OCI-LY3 (cell line): ENCODE measurements around the gene BMP7.

Experiments used
- H2AFZ ChIP-seq: fragments of 200-600, 300-600 bp; shearing (Covaris generic); 2 replicates; pipeline ENCODE4 v1.6.0; 2014; ENCODE audit warnings: antibody characterized with exemption, low read depth, low read length
- H3K27ac ChIP-seq: fragments of 200-600, 300-600 bp; sonication (generic); 2 replicates; pipeline ENCODE4 v1.5.1; 2014; ENCODE audit warnings: mild to moderate bottlenecking, low read length, moderate library complexity, mixed read lengths
- H3K27me3 ChIP-seq: fragments of 200-600, 300-600 bp; sonication (generic); 2 replicates; pipeline ENCODE4 v1.6.1; 2014; ENCODE audit warnings: low read depth, low read length, mixed read lengths
- H3K36me3 ChIP-seq: fragments of 200-600, 300-600 bp; sonication (generic); replicated peaks from 2 replicates; pipeline ENCODE3; 2014; ENCODE audit warnings: low read depth, low read length, mixed read lengths
- H3K4me1 ChIP-seq: fragments of 300-600, 200-600 bp; sonication (generic); 2 replicates; pipeline ENCODE4 v1.6.1; 2014; ENCODE audit warnings: low read length, mixed read lengths
- H3K4me2 ChIP-seq: fragments of 200-600, 300-600 bp; sonication (generic); 2 replicates; pipeline ENCODE4 v1.6.1; 2014; ENCODE audit warnings: low read length, mixed read lengths
- H3K4me3 ChIP-seq: fragments of 300-600, 200-600 bp; sonication (generic); 2 replicates; pipeline ENCODE4 v1.5.1; 2014; ENCODE audit warnings: antibody characterized with exemption, mild to moderate bottlenecking, low read length, moderate library complexity
- H3K79me2 ChIP-seq: fragments of 300-600, 200-600 bp; shearing (Covaris generic); 2 replicates; pipeline ENCODE4 v1.6.1; 2014; ENCODE audit warnings: mild to moderate bottlenecking, low read length, mixed read lengths
- H3K9ac ChIP-seq: fragments of 300-600, 200-600 bp; shearing (Covaris generic); 2 replicates; pipeline ENCODE4 v1.6.0; 2014; ENCODE audit warnings: mild to moderate bottlenecking, low read length, moderate library complexity
- H3K9me3 ChIP-seq: fragments of 200-600, 300-600 bp; shearing (Covaris generic); 2 replicates; pipeline ENCODE4 v1.6.1; 2014; ENCODE audit warnings: low read length, mixed read lengths; ENCODE audit not compliant: insufficient read depth
- H4K20me1 ChIP-seq: fragments of 200-600, 300-600 bp; sonication (generic); 2 replicates; pipeline ENCODE4 v1.6.1; 2016; ENCODE audit warnings: low read length, mixed read lengths; ENCODE audit not compliant: insufficient read depth
- EZH2phosphoT487 ChIP-seq: fragments of 200-600 bp; shearing (Covaris generic); IDR thresholded peaks from 2 replicates; pipeline ENCODE4 v1.6.1; 2018; ENCODE audit warnings: antibody characterized with exemption, mixed run types, low read depth
- TF ChIP-seq, protein P1 (sequence below): fragments of 200-600, 300-600 bp; sonication (generic); IDR thresholded peaks from 2 replicates; pipeline ENCODE4 v1.5.1; 2014; ENCODE audit warnings: antibody characterized with exemption, low read length, low read depth

The BMP7 gene

DNA sequence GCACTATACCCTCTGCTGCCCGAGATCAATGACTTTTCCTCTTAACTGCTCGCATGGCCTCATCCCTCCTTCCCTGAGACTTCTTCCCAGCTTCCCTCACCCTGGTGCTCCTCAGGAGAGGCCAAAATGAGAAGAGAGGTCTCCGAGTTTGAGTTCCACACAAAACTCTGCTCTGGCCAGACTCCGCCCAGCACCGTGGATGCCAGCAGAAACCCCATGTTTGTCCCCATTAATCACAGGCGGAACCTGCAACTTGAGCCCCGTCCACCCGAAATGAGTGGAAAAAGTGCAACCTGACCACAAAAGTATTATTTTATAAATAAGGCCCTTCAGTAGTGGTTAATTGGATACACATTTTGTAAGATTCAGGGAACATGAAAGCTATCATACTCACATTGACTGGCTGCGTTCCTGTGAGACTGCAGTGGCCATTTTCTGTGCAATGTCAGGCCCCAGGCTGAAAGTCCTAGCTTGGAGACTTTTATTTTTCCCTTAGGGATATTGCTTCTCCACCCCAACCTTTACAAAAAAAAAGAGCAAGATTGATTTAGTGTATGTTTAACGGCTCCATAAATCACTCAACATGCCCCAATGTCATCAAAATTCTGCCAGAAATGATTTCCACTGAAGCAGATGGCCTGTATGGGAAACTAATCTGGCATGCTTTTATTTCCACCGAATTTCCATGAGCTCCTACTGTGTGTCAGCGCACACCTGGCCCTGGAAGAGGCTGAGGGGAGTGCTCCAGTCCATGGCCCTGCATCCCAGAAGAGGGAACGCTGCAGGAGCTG, 134.6 kb downstream of the BMP7 start:
- Histone ChIP-seq H3K27me3 (peaks cover 44% of the 10 kb centered on the region), H4K20me1 (no peaks in the 10 kb centered on the region), H3K79me2 (no peaks in the 10 kb centered on the region), H3K27ac (no peak overlapping the region), H3K9ac (no peak overlapping the region), H3K36me3 (no peaks in the 10 kb centered on the region), H3K4me2 (no peak overlapping the region), H3K4me1 (no peaks in the 10 kb centered on the region; the same call in 1 of the 2 replicates), H3K9me3 (no peaks in the 10 kb centered on the region), H3K4me3 (no peak overlapping the region), H2AFZ (no peak overlapping the region)
- no peak for TF ChIP-seq EZH2phosphoT487
- TF ChIP-seq, protein P1, sequence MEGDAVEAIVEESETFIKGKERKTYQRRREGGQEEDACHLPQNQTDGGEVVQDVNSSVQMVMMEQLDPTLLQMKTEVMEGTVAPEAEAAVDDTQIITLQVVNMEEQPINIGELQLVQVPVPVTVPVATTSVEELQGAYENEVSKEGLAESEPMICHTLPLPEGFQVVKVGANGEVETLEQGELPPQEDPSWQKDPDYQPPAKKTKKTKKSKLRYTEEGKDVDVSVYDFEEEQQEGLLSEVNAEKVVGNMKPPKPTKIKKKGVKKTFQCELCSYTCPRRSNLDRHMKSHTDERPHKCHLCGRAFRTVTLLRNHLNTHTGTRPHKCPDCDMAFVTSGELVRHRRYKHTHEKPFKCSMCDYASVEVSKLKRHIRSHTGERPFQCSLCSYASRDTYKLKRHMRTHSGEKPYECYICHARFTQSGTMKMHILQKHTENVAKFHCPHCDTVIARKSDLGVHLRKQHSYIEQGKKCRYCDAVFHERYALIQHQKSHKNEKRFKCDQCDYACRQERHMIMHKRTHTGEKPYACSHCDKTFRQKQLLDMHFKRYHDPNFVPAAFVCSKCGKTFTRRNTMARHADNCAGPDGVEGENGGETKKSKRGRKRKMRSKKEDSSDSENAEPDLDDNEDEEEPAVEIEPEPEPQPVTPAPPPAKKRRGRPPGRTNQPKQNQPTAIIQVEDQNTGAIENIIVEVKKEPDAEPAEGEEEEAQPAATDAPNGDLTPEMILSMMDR, result no peak

DNA sequence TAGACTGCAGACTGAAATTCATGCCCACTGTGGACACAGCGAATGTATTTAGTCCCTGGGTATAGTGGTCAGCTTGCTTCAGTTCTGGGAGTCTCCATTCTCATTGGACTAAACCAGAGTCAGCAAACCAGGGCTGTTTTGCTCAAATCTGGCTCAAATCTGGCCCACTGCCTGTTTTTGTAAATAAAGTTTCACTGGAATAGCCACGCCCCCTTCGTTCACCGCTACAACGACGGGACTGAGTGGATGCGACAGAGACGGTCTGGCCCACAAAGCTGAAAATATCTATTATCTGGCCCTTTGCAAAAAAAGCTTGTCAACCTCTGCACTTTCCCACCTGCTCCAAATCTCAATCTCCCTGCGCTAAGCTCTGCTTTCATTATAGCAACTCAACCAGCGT, 135.4 kb downstream of the BMP7 start:
- no peak overlapping the region for H3K27ac ChIP-seq
- H3K4me1 ChIP-seq, result no peaks in the 10 kb centered on the region; the same call in 1 of the 2 replicates
- H4K20me1 ChIP-seq, result no peaks in the 10 kb centered on the region
- no peak overlapping the region for H3K4me2 ChIP-seq
- H3K27me3 ChIP-seq, result peaks cover 51% of the 10 kb centered on the region
- no peak overlapping the region for H2AFZ ChIP-seq
- TF ChIP-seq, protein P1, result no peak
- no peak for TF ChIP-seq EZH2phosphoT487
- H3K9me3 ChIP-seq, result no peaks in the 10 kb centered on the region
- H3K36me3 ChIP-seq, result no peaks in the 10 kb centered on the region
- H3K79me2 ChIP-seq, result no peaks in the 10 kb centered on the region
- H3K4me3 ChIP-seq, result no peak overlapping the region
- H3K9ac ChIP-seq, result no peak overlapping the region

DNA sequence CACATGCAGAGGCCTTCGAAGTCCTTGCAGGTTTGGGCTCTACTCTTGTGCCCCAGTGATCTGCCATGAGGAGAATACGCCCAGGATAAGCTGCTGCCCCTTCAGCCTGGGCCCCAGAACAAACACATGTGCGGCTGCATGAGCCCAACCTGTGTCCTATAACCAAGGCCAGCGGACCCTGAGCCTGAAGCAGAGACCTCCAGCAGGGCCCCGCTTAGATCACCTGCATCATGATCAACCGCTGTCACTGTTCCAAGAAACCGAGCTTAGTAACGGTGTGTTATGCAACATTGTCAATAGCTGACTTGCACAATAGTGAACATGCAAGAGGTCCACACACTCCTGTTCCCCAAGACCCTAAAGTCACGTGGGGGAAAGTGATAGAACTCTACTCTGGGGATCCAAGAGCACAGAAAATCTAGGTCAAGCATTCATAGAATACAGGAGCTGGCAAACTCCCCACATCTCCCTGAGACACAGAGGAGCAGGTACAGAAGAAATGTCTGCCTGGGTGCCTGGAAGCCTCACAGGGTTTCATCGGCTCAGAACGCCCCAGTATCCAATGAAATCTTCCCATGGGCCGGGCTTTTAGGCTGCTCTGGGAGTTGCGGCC, 136.2 kb downstream of the BMP7 start:
- peaks cover 59% of the 10 kb centered on the region for H3K27me3 ChIP-seq
- no peak for TF ChIP-seq EZH2phosphoT487
- TF ChIP-seq, protein P1, result no peak

DNA sequence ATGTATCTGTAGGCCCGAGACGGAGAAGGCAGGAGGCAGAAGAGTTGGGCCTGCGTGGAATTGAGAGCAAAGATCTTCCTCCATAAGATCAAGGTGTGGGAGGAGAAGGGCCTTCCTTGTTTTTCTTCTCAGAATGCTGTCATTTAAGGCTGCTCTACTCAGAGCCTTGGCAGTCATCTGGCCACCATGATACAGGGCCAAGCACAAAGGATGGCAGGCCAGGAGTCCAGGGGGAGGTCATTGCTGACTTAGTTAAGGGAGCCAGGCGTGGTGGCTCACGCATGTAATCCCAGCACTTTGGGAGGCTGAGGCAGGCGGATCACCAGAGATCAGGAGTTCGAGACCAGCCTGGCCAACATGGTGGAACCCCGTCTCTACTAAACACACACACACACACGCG, 137.1 kb downstream of the BMP7 start:
- Histone ChIP-seq H3K27ac (no peak overlapping the region), H2AFZ (no peak overlapping the region), H3K9me3 (no peaks in the 10 kb centered on the region), H3K36me3 (no peaks in the 10 kb centered on the region), H4K20me1 (no peaks in the 10 kb centered on the region), H3K27me3 (peaks cover 53% of the 10 kb centered on the region), H3K9ac (no peak overlapping the region), H3K4me2 (no peak overlapping the region), H3K4me3 (no peak overlapping the region), H3K4me1 (peaks cover 16% of the 10 kb centered on the region), H3K79me2 (no peaks in the 10 kb centered on the region)
- TF ChIP-seq, protein P1, result no peak
- no peak for TF ChIP-seq EZH2phosphoT487

More for the DNA sequence above, 136.2 kb downstream of the BMP7 start:
- Histone ChIP-seq H3K4me1 (peaks cover 6% of the 10 kb centered on the region), H2AFZ (no peak overlapping the region), H4K20me1 (no peaks in the 10 kb centered on the region), H3K9ac (no peak overlapping the region), H3K4me3 (no peak overlapping the region), H3K4me2 (no peak overlapping the region), H3K27ac (no peak overlapping the region), H3K36me3 (no peaks in the 10 kb centered on the region), H3K9me3 (no peaks in the 10 kb centered on the region), H3K79me2 (no peaks in the 10 kb centered on the region)
